Vein endothelial cell (primary cell): ENCODE results near the gene CDK10. TPM values are rescaled to one million over a fixed set of nuclear protein-coding genes. Genes with fewer than 3 reads are reported as not detected.

Experiments used
- total RNA-seq: library from RNA; depleted of rRNA; stranded (reverse); fragments of >200 nt; gene quantifications from 2 replicates; pipeline ENCODE4 v1.2.3, GENCODE V29; 2012

The CDK10 gene
- 43.4 and 44.2 TPM in 2 replicates for total RNA-seq

GRCh38 chr16:89686520-89687091 lies at the start of gene CDK10:
Gene CDK10 (plus strand): TSS chr16:89686689. CDS start chr16:89686711, 22 bp downstream.

GRCh38 chr16:89657442-89658220 lies 28.9 kb upstream of the CDK10 start, which contains the start of the genes CHMP1A and SPATA33:
Gene CHMP1A (minus strand): TSS chr16:89657708. CDS start chr16:89657588, 120 bp downstream.
Gene SPATA33 (plus strand): TSS chr16:89657836. CDS start chr16:89657912, 76 bp downstream.

GRCh38 chr16:89701425-89702406 lies 15.2 kb downstream of the CDK10 start, which contains the start of gene SPATA2L:
Gene SPATA2L (minus strand): TSS chr16:89701705. CDS start chr16:89701232, 473 bp downstream.

GRCh38 chr16:89720813-89721545 lies 34.5 kb downstream of the CDK10 start, which contains the start of the genes VPS9D1 and ZNF276:
Gene VPS9D1 (minus strand): TSS chr16:89720898. CDS start chr16:89720861, 37 bp downstream.
Gene ZNF276 (plus strand): TSS chr16:89721537. CDS start chr16:89721641, 104 bp downstream.

Other genes with a start within 250 kb of the CDK10 start
- gene ANKRD11, start 196.1 kb upstream of the CDK10 start, total RNA-seq: 103 and 105 TPM in 2 replicates
- 126 and 142 TPM in 2 replicates for gene SPG7, start 178.3 kb upstream of the CDK10 start, total RNA-seq
- 2,457 and 3,062 TPM in 2 replicates for gene RPL13, start 126.0 kb upstream of the CDK10 start, total RNA-seq
- gene CPNE7, start 110.9 kb upstream of the CDK10 start, total RNA-seq: 2.1 and 7.8 TPM in 2 replicates
- 0.10 and 0.33 TPM in 2 replicates for gene DPEP1, start 73.0 kb upstream of the CDK10 start, total RNA-seq
- gene CHMP1A, start 29.0 kb upstream of the CDK10 start, total RNA-seq: 123 and 163 TPM in 2 replicates
- gene SPATA33, start 28.9 kb upstream of the CDK10 start, total RNA-seq: 2.9 and 3.7 TPM in 2 replicates
- 22.4 and 25.2 TPM in 2 replicates for gene SPATA2L, start 15.0 kb downstream of the CDK10 start, total RNA-seq
- gene VPS9D1, start 34.2 kb downstream of the CDK10 start, total RNA-seq: 8.0 and 14.7 TPM in 2 replicates
- gene ZNF276, start 34.8 kb downstream of the CDK10 start, total RNA-seq: 24.1 and 27.1 TPM in 2 replicates
- gene FANCA, start 130.0 kb downstream of the CDK10 start, total RNA-seq: 18.0 and 26.7 TPM in 2 replicates
- 0.65 and 1.1 TPM in 2 replicates for gene SPIRE2, start 141.8 kb downstream of the CDK10 start, total RNA-seq
- gene TCF25, start 186.9 kb downstream of the CDK10 start, total RNA-seq: 183 and 223 TPM in 2 replicates
- gene MC1R, start 232.2 kb downstream of the CDK10 start, total RNA-seq: 2.3 and 3.5 TPM in 2 replicates
- gene TUBB3, start 236.7 kb downstream of the CDK10 start, total RNA-seq: 251 TPM in 2 replicates